ENCODE measurements around the gene ANAPC10. TPM values are rescaled to one million over a fixed set of nuclear protein-coding genes. Genes with fewer than 3 reads are reported as not detected.

The ANAPC10 gene
- total RNA-seq, 1 donor from 2014 or later: 21.8 TPM

DNA sequence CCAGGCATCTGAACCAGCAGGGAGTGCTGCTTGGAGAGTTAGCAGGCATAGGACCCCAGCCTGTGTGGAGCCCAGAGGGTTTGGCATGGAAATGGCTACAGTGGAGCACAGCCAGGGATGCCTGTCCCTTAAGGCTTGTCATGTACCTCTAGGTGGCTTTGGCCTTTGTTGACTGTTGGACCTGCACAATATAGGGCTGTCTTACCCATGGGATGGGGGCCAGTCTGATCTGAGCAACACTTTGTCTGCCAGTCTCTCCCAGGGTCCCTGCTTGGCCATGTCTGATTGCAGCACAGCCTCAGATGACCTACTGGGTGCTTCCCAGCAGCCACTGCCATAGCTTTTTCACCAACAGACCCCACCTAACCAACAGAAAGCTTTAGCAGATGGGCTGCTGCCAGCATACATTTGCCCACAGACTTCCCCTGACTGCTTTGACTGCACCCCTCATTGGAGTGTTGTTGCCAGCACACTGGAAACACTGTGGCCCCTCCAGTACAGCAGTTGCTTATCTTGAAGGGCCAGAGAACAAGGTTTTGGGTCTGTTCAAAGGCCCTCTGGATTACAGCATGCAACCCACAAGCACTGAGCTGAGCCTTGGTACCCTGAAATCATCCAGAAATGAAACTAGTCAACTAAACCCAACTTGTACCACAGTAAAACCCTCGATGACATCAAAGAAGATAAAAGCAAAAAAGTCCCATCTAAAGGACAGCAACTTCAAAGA, 22.1 kb downstream of the ANAPC10 start:
- TF ChIP-seq, protein P1, sequence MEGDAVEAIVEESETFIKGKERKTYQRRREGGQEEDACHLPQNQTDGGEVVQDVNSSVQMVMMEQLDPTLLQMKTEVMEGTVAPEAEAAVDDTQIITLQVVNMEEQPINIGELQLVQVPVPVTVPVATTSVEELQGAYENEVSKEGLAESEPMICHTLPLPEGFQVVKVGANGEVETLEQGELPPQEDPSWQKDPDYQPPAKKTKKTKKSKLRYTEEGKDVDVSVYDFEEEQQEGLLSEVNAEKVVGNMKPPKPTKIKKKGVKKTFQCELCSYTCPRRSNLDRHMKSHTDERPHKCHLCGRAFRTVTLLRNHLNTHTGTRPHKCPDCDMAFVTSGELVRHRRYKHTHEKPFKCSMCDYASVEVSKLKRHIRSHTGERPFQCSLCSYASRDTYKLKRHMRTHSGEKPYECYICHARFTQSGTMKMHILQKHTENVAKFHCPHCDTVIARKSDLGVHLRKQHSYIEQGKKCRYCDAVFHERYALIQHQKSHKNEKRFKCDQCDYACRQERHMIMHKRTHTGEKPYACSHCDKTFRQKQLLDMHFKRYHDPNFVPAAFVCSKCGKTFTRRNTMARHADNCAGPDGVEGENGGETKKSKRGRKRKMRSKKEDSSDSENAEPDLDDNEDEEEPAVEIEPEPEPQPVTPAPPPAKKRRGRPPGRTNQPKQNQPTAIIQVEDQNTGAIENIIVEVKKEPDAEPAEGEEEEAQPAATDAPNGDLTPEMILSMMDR (IDR thresholded peaks at IDR 0.05): no peak
- DNase-seq (no peak), ATAC-seq (ENCODE audit: low read depth) (no peak)
- ChIA-PET CTCF (no interaction called here), POLR2A (no interaction called here)
- Mint-ChIP-seq H3K4me3 (no peak overlapping the region), H3K36me3 (ENCODE audit: low read depth) (peaks cover 50% of the 10 kb centered on the region), H3K9me3 (peaks cover 3% of the 10 kb centered on the region), H3K4me1 (peaks cover 5% of the 10 kb centered on the region), H3K27me3 (no peaks in the 10 kb centered on the region), H3K27ac (no peak overlapping the region)
- intact Hi-C loops (cut with micrococcal nuclease): no loop called here

DNA sequence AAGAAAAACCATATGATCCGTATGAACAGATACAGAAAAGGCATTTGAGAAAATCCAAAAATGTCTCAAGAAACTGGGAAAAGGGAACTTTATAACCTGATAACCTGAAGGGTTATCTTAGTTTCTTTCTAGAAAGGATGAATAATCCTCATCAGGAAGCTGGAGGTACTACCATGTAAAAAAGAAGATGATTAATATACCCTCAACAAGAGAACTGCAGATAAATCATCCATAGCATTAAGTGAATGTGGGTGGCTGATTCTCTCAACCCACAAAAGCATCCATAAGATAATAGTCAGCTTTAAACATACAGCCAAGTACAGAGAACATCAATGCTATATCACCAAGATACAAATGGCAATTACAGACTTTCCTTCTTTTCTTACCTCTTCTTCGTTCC, 26.4 kb downstream of the ANAPC10 start:
- no peaks in the 10 kb centered on the region for H3K4me1 Mint-ChIP-seq
- intact Hi-C loops (cut with micrococcal nuclease): no loop called here
- no peaks in the 10 kb centered on the region for H3K9me3 Mint-ChIP-seq
- TF ChIP-seq, protein P1 (IDR thresholded peaks at IDR 0.05): no peak
- peaks cover 35% of the 10 kb centered on the region for H3K36me3 Mint-ChIP-seq (ENCODE audit: low read depth)
- no peak for ATAC-seq (ENCODE audit: low read depth)
- H3K27ac Mint-ChIP-seq: no peak overlapping the region
- no peaks in the 10 kb centered on the region for H3K27me3 Mint-ChIP-seq
- no peak for DNase-seq
- POLR2A ChIA-PET: no interaction called here
- CTCF ChIA-PET: no interaction called here
- no peak overlapping the region for H3K4me3 Mint-ChIP-seq

DNA sequence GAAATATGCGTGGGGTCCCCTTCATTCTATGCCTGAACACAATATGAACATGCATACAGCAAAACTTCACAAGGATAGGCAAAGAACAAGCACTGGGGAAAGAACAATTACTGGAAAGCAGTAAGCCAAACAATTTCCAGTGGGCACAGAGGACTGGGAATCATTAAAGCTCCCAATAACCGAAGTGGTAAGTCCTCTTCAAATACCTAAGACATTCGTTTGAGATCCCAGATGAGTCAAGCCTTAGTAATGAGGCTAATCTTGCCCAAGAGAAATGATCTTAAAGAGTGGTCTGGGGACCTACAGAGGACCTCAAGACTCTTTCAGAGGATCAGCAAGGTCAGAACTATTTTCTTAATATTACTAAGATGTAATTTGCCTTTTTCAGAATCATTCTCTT, 28.6 kb downstream of the ANAPC10 start:
- intact Hi-C loops (cut with micrococcal nuclease): no loop called here
- ChIA-PET POLR2A (no interaction called here), CTCF (no interaction called here)
- H3K27ac Mint-ChIP-seq: no peak overlapping the region
- DNase-seq: no peak
- H3K27me3 Mint-ChIP-seq: no peaks in the 10 kb centered on the region
- H3K4me3 Mint-ChIP-seq: no peak overlapping the region
- TF ChIP-seq, protein P1 (IDR thresholded peaks at IDR 0.05): no peak
- H3K4me1 Mint-ChIP-seq: no peaks in the 10 kb centered on the region
- ATAC-seq (ENCODE audit: low read depth): no peak
- H3K9me3 Mint-ChIP-seq: no peaks in the 10 kb centered on the region
- H3K36me3 Mint-ChIP-seq (ENCODE audit: low read depth): peaks cover 21% of the 10 kb centered on the region

DNA sequence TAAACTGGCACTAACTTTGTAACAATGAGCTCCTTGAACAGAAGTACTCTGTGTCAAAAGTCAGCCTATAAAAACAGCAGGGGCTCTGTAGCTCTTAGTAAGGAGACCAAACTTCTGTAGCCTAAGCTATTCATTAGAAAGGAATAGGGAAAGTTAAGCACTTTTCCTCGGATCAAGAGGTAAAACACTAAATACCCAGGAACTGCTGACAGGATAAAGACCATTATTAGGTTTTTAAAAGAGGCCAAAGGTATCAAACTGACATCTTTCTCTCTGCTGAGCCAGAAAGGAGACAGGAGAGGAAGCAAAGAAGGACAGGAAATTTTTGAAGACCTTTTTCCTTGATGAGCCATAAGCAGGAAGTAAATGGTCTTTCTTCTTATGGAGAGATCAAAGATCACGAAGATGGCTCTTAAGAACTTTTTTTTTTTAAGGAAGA, 31.9 kb downstream of the ANAPC10 start:
- intact Hi-C loops (cut with micrococcal nuclease): no loop called here
- no peak for DNase-seq
- Mint-ChIP-seq H3K4me1 (no peaks in the 10 kb centered on the region), H3K27ac (no peak overlapping the region), H3K4me3 (no peak overlapping the region), H3K27me3 (no peaks in the 10 kb centered on the region), H3K9me3 (no peaks in the 10 kb centered on the region), H3K36me3 (ENCODE audit: low read depth) (peaks cover 36% of the 10 kb centered on the region)
- TF ChIP-seq, protein P1 (IDR thresholded peaks at IDR 0.05): no peak
- no peak for ATAC-seq (ENCODE audit: low read depth)
- ChIA-PET POLR2A (no interaction called here), CTCF (no interaction called here)

DNA sequence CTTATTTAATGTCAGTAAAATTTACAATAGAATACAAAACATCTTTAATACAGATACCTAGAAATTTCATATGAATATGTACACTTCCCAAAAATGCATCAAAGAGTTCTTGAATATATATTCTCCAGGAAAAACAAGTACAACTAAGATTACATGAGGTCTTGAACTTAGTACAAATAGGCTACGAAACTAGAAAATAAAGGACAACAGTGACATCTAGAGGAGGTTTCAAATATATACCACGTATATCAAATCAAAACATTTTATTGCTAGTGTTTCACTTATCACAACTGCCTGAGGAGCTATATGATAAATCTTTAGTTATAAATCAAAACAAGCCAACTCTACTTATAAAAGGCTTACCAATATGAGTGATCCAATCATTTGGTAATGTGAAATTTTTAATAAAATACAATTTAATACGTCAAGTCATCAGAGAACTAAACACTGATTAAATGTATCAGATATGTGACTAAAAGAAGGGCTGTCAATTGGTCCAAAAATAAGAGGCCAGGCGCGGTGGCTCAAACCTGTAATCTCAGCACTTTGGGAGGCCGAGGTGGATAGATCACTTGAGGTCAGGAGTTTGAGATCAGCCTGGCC, 36.6 kb downstream of the ANAPC10 start:
- intact Hi-C loops (cut with micrococcal nuclease): loop anchor here (1.0 to 2.0 kb wide), 3 partner anchors 274 to 887 kb away; no protein-coding TSS in a partner anchor
- TF ChIP-seq, protein P1 (IDR thresholded peaks at IDR 0.05): no peak

More for the DNA sequence above, 36.6 kb downstream of the ANAPC10 start:
- no peaks in the 10 kb centered on the region for H3K9me3 Mint-ChIP-seq
- H3K27ac Mint-ChIP-seq: no peak overlapping the region
- ATAC-seq (ENCODE audit: low read depth): no peak
- H3K4me1 Mint-ChIP-seq: no peaks in the 10 kb centered on the region
- ChIA-PET POLR2A (no interaction called here), CTCF (interaction anchor here (0.7 to 2.3 kb wide), 3 partner anchors 448 to 887 kb away, joined by 3 to 10 read pairs (median 4); no protein-coding TSS in a partner anchor)
- H3K4me3 Mint-ChIP-seq: no peak overlapping the region
- H3K27me3 Mint-ChIP-seq: no peaks in the 10 kb centered on the region
- H3K36me3 Mint-ChIP-seq (ENCODE audit: low read depth): peaks cover 17% of the 10 kb centered on the region
- no peak for DNase-seq

Measured in activated B cell treated with CpG ODN at 0.5 μM for 24 hours (primary cell).